Epithelial cell of umbilical artery (primary cell): Measurements from ENCODE around the gene KIRREL1. TPM values are rescaled to one million over a fixed set of nuclear protein-coding genes. Genes with fewer than 3 reads are reported as not detected.

Experiments
- total RNA-seq: library from RNA; depleted of rRNA; stranded (reverse); fragments of >200 nt; gene quantifications from 2 replicates; pipeline ENCODE4 v1.2.3, GENCODE V29; 2014

Gene KIRREL1
- total RNA-seq: 25.3 and 41.5 TPM in 2 replicates

GRCh38 chr1:157993147-157993917 is at the start of gene KIRREL1:
Gene KIRREL1, plus strand, starts transcription at chr1:157993645. Its CDS starts 32 bp downstream, at chr1:157993677.

Other genes with a start within 250 kb of the KIRREL1 start
- not detected in 2 replicates for gene FCRL2, start 216.5 kb upstream of the KIRREL1 start, total RNA-seq
- not detected in 2 replicates for gene FCRL1, start 173.5 kb upstream of the KIRREL1 start, total RNA-seq
- not detected in 2 replicates for gene CD5L, start 151.8 kb upstream of the KIRREL1 start, total RNA-seq
- gene CD1D, start 187.2 kb downstream of the KIRREL1 start, total RNA-seq: not detected in 2 replicates